Uterus (tissue), 4 donors: ENCODE results near the gene GPR107. TPM values are rescaled to one million over a fixed set of nuclear protein-coding genes. Genes with fewer than 3 reads are reported as not detected.

ENCODE experiments used
- DNase-seq, 2 donors: peaks; one replicate each; pipeline ENCODE4 v3.0.0-alpha.2; 2019 to 2020
- H3K27ac ChIP-seq, 2 donors: fragments of 200-600 bp; sonication (generic); 1 replicate in 1 of 2; 2 replicates in 1 of 2; pipeline ENCODE4 v1.5.1; 2016 to 2018
- H3K27me3 ChIP-seq, 2 donors: fragments of 200-600 bp; sonication (generic); one replicate each; pipeline ENCODE4 v1.5.1; 2018 to 2019; ENCODE audit warnings: control low read depth in 1 of 2
- H3K36me3 ChIP-seq, 2 donors: fragments of 200-600 bp; sonication (generic); one replicate each; pipeline ENCODE4 v1.5.1; 2019; ENCODE audit warnings: control low read depth in 1 of 2
- H3K4me1 ChIP-seq, 2 donors: fragments of 200-600 bp; sonication (generic); one replicate each; pipeline ENCODE4 v1.5.1; 2018 to 2019; ENCODE audit warnings: control low read depth in 1 of 2
- H3K4me3 ChIP-seq, 2 donors: fragments of 200-600 bp; sonication (generic); 1 replicate in 1 of 2; 2 replicates in 1 of 2; pipeline ENCODE4 v1.5.1; 2018 to 2019; ENCODE audit warnings: mild to moderate bottlenecking in 1 of 2
- H3K9me3 ChIP-seq, 2 donors: fragments of 200-600 bp; sonication (generic); one replicate each; pipeline ENCODE4 v1.5.1; 2019; ENCODE audit warnings: control low read depth in 1 of 2
- CTCF ChIP-seq, 4 experiments: fragments of 200-600 bp in 2 of 4; fragments of 450-650 bp in 2 of 4; sonication (generic) in 2 of 4; IDR thresholded peaks; one replicate each; pipeline ENCODE4 v1.5.1; 2016 to 2019; ENCODE audit warnings: antibody characterized with exemption in 4 of 4, mild to moderate bottlenecking in 2 of 4, moderate library complexity in 1 of 4
- POLR2A ChIP-seq, 2 donors: fragments of 450-650 bp; IDR thresholded peaks; one replicate each; pipeline ENCODE4 v1.6.1; 2016; ENCODE audit warnings: antibody characterized with exemption in 2 of 2, mild to moderate bottlenecking in 1 of 2, moderate library complexity in 1 of 2
- intact Hi-C: fragments of 100-400 bp; cut with DNase I; formaldehyde crosslinking; loops from one replicate; pipeline ENCODE4 v1.15.1; 2023; ENCODE audit warnings: low total_unique reads
- total RNA-seq, 4 donors: library from RNA; depleted of rRNA in 3 of 4; stranded (reverse); fragments of >200 nt in 3 of 4; gene quantifications; one replicate each; pipeline versions ENCODE4 v1.1.0 to v1.2.4, GENCODE V29; 2014 to 2023
- donor health status: DM: yes; HTN: yes; CAD: no.

The GPR107 gene
- total RNA-seq, 4 donors from 2014 or later, result 10.8 to 41.5 (median 26.7) TPM

GRCh38 chr9:130126721-130127433 is 73.2 kb downstream of the GPR107 start:
- DNase-seq, result no peak
- TF ChIP-seq CTCF (IDR thresholded peaks at IDR 0.05), result no peak
- TF ChIP-seq POLR2A (IDR thresholded peaks at IDR 0.05), result no peak
- Histone ChIP-seq H3K4me3 (no peak overlapping the region), H3K27ac (no peak overlapping the region), H3K27me3 (no peaks in the 10 kb centered on the region), H3K4me1 (no peaks in the 10 kb centered on the region), H3K9me3 (no peaks in the 10 kb centered on the region), H3K36me3 (no peaks in the 10 kb centered on the region)
- intact Hi-C loops, result no loop called here

- no peaks in the 10 kb centered on the region for H3K36me3 ChIP-seq
- no peak for DNase-seq
- no peaks in the 10 kb centered on the region for H3K9me3 ChIP-seq
- H3K4me1 ChIP-seq, result no peaks in the 10 kb centered on the region
- intact Hi-C loops, result no loop called here
- TF ChIP-seq POLR2A (IDR thresholded peaks at IDR 0.05) (no peak), CTCF (IDR thresholded peaks at IDR 0.05) (no peak)
- H3K4me3 ChIP-seq, result no peak overlapping the region
- H3K27me3 ChIP-seq, result no peaks in the 10 kb centered on the region
- H3K27ac ChIP-seq, result no peak overlapping the region
These were observed 74.5 kb downstream of the GPR107 start for GRCh38 chr9:130128251-130128650.

- DNase-seq, result no peak
- Histone ChIP-seq H3K36me3 (no peaks in the 10 kb centered on the region), H3K4me3 (no peak overlapping the region), H3K27ac (peak overlapping the region in 1 of 2 donors; percentile 51), H3K27me3 (no peaks in the 10 kb centered on the region), H3K9me3 (no peaks in the 10 kb centered on the region), H3K4me1 (no peaks in the 10 kb centered on the region)
- intact Hi-C loops, result no loop called here
- TF ChIP-seq CTCF (IDR thresholded peaks at IDR 0.05) (no peak), POLR2A (IDR thresholded peaks at IDR 0.05) (no peak)
These were observed 75.2 kb downstream of the GPR107 start for GRCh38 chr9:130128733-130129431.

- intact Hi-C loops, result no loop called here
- H3K36me3 ChIP-seq, result no peaks in the 10 kb centered on the region
- no peaks in the 10 kb centered on the region for H3K4me1 ChIP-seq
- H3K9me3 ChIP-seq, result no peaks in the 10 kb centered on the region
- no peak for DNase-seq
- H3K4me3 ChIP-seq, result no peak overlapping the region
- peak overlapping the region in 1 of 2 donors; percentile 51 for H3K27ac ChIP-seq
- H3K27me3 ChIP-seq, result no peaks in the 10 kb centered on the region
- no peak for TF ChIP-seq CTCF (IDR thresholded peaks at IDR 0.05)
- no peak for TF ChIP-seq POLR2A (IDR thresholded peaks at IDR 0.05)
These were observed 75.8 kb downstream of the GPR107 start for GRCh38 chr9:130129432-130130061.

GRCh38 chr9:130132746-130133145 is 79.0 kb downstream of the GPR107 start:
- DNase-seq, result no peak
- no peaks in the 10 kb centered on the region for H3K27me3 ChIP-seq
- no peaks in the 10 kb centered on the region for H3K9me3 ChIP-seq
- no peaks in the 10 kb centered on the region for H3K4me1 ChIP-seq
- TF ChIP-seq CTCF (IDR thresholded peaks at IDR 0.05) (no peak), POLR2A (IDR thresholded peaks at IDR 0.05) (no peak)
- intact Hi-C loops, result no loop called here
- H3K27ac ChIP-seq, result no peak overlapping the region
- no peak overlapping the region for H3K4me3 ChIP-seq
- H3K36me3 ChIP-seq, result no peaks in the 10 kb centered on the region
